NOMO-1 treated with dmso at 0.1 percent for 144 hours (cell line): Measurements from ENCODE around the gene GPSM3.
A peak's percentile ranks its signal among the peaks of the same experiment; 100 is the strongest.
"Not testable (repeated sequence)": the region's sequence is repeated elsewhere in the genome, so short reads cannot be mapped to it uniquely, and the experiment has no call there.

Experiments used
- DNase-seq: peaks from one replicate; lab custom pipeline; 2025; ENCODE audit not compliant: unreplicated experiment; lab: John Stamatoyannopoulos, UW

The GPSM3 gene, protein sequence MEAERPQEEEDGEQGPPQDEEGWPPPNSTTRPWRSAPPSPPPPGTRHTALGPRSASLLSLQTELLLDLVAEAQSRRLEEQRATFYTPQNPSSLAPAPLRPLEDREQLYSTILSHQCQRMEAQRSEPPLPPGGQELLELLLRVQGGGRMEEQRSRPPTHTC

DNA sequence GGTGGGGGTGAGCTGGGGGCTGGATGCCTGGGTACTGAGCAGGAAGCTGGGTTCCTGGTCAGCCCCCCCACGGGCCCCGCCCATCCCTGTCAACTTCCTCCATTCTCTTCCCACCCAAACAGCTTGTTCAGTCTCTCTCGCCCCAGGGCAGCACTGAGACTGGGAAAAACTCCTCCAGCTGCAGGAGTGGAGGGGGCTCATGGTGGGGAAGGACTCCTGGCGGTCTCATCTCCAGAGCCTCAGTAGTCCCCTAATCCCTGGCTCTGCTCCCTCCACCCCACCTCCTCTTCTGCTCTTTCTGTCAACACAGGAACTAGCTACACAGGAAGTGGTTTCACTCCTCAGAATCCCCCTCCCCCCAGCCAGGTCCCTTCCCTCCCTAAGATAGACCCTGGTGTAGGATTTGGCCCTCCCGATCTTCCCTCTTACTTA, at the start of gene GPSM3:
Gene GPSM3 (minus strand): TSS at position 36 of the 432 bp plus-strand sequence. CDS start 130 bp downstream, outside the sequence.
- DNase-seq: peak; percentile 69

DNA sequence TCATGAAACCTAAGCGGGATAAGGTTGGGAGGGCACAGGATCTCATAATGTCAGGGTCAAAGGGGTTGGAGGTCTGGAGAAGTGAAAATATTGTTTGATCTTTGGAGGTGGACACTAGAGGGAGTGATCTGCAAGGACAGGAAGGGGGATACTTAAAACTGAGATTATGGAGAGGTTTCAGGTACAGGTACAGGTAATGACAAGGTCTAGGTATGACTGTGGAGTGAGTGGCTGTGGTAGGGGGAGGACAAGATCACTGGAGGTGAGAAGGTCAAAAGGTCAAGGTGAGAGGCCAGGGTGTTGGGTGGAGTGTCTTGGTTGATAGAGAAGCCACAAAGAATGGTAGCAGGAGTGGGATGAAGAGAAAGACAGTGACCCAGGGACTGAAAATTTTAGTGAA, 48.2 kb upstream of the GPSM3 start:
- no peak for DNase-seq

DNA sequence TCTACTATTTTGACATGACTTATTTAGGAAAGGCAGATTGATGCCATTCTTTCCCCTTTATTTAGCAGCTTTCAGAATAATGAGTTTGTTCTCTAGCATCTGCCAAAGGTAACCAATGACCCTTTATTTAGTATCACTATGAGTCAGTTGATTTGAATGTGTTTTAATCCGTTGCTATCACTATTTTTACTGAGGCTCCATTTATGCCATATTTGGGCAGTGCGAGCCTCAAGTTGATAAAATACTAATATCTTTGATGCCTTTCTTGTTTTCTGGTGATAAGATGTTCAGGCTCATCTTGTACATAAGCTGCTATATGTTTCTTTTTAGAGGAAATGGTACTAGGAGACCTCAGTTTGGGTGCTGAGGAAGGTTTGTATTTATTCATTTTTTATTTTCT, 47.0 kb upstream of the GPSM3 start:
- DNase-seq: no peak

DNA sequence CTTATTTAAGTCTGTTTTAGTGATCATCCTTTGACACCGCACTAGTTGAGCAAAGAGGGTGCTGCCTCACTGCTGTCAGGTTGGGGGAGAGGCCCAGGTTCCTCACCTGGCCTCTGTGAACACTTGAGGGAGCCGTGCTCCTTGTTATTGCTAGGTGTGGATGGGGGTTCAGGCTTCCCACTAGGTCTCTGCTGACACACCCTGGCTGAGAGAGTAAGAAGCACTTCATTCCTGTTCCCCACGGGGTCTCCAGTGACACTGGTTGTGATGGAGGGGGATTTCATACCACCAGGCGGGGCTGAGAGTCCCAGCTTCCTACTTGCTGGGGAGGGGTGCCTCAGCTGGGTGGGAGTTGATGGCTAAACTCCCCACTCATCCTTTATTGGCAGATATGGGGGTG, 42.5 kb upstream of the GPSM3 start:
- no peak for DNase-seq

DNA sequence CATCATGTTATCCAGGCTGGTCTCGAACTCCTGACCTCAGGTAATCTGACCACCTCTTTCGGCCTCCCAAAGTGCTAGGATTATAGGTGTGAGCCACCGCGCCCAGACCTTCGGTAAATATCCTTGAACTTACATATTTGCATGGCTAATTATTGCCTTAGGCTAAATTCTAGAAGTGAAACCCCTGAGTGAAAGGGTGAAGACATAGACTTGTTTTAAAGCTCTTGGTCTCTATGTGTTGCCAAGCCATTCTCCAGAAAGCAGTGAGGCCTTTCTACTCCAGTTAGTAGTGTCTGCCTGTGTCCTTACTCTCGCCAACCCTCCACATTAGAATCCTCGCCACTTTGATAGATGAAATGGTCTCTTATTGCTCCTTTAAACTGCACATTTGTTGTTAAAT, 34.0 kb upstream of the GPSM3 start:
- no peak for DNase-seq

DNA sequence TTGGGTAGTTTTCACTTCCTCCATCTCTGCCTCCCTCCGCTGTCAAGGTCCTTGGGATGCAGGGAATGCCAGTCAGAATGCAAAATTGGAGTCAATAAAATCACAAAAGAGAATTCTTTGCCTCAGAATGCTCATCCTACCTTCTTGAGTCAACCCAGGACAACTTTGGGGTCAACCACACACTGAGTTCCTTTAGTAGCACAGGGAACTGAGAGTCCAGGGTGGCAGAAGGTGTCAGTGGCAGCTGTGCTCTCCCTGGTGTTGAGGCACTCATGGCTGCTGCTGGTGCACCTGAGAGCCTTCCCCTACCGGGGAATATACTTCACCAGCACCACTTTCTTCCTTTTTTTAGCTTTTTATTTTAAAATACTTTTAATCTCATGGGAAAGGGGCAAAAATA, 32.3 kb upstream of the GPSM3 start:
- no peak for DNase-seq

DNA sequence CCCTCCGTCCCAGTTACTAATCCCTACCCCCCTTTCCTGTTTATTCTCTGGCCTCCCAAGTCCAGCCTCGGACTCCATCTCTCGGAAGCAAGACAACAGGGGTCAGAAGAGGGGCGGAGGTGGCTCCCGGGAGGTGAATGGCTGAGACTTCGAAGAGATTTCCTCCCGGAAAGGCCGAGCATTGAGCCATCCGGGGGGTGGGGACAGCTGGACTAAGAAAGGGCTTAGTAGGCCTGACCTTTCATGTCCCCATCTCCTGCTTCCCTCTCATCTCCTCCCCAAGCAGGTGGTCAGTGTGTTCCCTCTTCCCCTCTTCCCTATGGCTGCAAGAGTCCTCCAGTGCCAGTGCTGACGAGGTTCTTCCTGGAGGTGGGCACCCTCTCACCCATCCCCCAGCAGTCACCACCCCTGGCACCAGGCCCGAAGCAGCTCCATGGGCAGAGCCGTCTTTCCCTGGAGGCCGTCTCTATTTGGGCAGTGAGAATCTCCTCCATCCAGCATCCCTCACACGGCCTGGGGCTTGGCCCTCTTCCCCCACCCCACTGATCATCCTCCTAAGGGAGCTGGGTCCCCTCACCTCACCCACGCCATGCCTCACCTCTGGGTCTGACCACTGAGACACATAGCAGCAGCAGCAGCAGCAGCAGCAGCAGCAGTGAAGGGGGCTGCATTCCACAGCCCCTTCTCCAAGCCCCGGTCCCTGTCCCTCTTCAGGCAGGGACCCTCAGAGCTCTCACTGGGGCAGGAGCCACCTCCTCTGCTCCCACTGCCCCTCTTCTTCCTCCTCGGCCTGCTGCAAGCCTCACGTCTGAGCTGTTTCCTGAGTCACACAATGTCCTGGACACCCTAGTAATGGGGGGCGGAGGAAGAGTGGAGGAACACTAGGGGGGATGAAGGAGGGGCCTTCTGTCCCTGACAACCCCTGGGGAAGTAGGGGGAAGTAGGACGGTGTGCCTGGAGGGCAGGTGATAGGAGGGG, 31.1 kb upstream of the GPSM3 start, which contains the start of gene NOTCH4:
Gene NOTCH4 (minus strand): TSS at position 810 of the 978 bp plus-strand sequence. CDS start 139 bp downstream, at position 671.
- DNase-seq: no peak

DNA sequence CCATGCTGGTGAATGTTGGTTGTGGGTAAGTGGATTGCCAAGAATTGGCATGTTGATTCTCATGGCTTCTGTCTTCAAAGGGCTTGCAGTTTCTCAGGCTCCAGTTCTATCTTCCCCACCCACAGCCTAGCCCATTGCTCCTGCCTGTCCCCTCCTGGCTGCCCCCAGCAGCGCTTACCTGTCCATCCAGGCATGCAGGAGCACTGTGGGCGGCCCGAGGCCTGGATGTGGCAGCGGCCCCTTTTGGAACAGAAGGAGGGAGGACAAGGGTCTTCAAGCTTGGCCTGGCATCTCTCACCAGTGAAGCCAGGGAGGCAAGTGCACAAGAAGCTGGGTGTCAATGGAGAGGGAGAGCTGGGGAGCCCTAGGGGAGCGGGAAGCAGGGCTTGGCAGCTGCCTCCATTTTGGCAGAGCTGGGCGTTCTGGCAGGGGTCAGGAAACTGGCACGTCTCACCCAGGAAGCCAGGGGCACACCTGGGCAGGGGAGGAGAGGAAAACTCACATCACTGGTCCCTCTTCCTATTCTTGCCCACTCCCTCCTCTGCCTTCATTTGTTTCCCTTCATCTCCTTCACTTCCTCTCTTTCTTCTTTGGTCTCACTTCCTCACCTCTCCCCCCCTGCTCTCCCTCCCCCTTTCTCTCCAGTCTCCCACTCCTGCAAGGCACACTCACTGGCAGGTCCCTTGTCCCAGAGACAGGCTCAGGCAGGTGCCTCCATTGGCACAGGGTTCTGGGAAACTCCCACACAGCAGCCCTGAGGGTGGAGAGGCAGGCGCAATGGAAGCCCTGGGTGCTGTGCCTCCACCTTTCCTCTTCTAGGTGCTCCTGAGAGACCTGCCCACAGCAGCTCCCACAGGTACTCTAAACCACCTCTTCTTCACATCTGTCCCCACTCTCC, 30.1 kb upstream of the GPSM3 start:
- peak; percentile 5 for DNase-seq

DNA sequence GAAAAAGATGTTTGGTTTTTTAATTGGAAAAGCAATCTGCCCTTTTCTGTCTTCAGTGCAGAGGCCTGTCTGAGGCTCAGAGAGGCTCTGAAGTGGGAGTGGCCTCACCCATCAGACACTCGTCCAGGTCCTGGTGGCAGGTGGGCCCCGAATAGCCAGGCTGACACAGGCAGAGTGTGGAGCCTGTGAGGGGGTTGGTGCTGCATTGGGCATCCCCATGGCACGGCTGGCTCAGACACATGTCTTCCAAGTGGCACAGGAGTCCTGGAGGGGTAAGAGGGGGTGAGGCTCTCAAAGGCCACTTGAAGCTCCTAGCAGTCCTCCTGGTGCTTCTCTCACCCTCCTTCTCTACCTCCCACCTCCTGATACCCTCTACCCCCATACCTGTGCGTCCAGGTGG, 27.6 kb upstream of the GPSM3 start:
- DNase-seq: no peak

DNA sequence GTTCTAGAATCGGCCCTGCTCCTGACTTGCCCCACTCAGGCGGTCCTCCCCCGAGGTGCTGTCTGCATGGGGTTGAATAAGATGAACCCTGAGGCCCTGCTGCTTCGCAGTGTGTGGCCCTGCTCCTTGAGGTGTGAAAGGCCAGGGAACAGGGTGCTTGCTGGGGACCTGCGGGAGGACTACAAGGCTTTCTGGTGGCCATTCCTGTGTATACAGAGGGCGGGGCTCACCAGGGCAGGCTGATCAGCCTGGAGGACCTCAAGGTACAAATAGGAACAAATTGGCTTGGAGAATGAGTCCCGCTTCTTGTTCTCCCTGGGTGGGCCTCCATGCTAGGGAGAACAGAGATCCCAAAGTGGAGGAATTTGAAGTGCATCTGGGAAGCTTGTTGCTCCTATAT, 25.7 kb upstream of the GPSM3 start:
- DNase-seq: no peak

DNA sequence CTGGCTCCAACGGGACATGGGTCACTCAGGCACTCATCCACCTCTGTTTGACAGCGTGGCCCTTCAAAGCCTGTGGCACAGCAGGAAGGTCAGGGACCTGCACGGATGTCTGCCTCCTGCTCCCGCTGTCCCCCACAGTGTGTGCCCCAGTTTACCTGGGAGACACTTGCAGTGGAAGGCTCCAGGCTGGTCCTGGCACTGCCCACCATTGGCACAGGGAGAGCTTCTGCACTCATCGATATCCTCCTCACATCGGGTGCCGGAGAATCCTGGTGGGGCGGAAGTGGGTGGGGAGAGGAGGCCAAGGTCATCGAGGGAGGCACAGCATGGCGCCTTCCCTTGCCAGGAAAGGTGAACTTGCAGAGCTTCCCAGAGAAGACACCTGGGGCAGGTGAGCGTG, 24.6 kb upstream of the GPSM3 start:
- no peak for DNase-seq

DNA sequence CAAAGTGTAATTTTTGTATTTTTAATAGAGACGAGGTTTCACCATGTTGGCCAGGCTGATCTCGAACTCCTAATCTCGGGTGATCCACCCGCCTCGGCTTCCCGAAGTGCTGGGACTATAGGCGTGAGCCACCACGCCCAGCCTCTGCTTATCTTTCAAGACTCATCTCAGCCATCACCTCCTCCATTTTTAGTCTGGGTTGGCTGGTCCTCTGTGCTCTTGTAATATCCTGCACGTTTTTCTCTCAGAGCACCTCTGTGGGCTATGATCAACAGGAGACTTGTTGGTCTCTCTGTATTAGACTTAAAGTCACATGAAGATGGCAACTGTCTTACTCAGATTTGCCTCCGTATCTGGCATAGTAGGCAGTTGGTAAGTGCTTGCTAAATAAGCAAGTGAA, 23.8 kb upstream of the GPSM3 start:
- no peak for DNase-seq

DNA sequence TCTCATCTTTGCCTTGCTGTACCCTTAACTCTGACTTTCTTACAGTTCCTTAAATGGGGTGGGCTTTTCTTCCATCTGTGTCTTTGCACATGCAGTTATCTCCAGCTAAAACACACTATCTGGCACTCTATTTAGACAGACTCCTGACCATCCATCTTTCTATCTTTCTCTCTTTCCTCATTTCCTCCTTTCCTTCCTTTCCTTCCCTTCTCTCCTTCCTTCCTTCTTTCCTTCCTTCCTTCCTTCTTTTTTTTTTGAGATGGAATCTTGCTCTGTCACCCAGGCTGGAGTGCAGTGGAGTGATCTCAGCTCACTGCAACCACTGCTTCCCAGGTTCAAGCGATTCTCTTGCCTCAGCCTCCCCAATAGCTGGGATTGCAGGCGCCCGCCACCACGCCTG, 23.2 kb upstream of the GPSM3 start:
- DNase-seq: no peak

DNA sequence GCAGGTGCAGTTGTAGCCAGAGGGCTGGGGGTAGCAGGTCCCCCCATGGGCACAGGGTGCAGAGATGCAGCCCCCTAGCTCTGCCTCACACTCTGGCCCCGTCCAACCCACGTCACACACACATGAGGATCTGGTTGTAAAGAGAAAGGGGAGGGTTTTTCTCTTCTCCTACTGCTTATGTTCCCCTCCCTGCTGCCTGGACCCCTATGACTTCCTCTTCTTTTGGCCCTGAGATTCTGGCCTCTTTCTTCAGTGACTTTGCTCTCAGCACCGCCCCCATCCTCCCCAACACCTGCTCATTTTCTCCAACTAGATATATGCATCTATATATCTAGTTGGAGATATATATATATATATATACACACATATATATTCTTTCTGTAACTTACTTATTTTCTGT, 21.7 kb upstream of the GPSM3 start:
- no peak for DNase-seq

DNA sequence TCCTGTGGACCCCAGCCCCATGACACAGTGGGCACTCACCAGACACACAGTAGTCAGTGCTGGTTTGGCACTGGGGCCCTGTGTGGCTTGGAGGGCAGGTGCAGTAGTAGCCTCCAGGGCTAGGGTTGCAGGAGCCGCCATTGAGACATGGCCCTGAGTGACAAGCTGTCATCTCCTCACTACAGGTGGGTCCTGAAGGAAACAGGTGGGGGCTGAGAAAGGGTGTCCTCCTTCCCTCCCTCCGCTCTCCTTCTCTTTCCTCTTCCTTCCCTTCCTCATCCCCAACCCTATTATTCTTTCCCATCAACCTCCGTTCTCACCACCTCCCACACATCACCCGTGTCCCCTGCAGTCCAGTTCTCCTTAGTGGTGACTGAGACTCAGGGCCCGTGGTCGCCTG, 21.2 kb upstream of the GPSM3 start:
- no peak for DNase-seq

DNA sequence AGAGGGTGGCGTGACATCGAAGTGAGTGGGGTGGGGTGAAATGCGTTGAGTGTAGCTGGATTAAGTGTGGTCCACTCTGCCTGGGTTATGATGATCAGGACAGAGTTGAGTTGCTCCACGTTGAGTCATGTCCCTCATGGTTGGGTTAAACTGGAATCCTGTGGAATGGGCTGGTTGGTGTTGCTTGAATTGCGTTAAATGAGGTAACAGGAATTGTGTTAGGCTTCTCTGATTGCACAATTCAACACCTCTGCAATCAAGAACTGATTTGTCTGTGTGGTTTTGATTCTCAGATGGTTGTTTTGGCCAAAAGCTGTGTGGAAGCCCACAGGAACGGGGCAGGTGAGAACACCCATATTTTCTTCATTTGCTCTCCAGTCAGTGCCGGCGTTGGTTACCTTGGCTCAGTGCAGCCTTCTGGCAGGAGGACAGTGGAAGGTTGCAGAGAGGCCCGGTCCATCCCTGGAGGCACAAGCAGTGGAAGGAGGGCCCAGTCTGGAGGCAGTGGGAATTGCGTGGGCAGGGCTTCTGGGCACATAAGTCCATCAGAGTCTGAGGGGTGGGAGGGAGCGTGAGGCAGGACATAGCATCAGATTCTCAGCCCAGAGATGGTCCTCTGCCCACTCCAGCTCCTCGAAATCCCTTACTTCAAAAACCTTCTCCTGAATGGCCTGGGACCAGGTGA, 19.8 kb upstream of the GPSM3 start:
- DNase-seq: no peak

DNA sequence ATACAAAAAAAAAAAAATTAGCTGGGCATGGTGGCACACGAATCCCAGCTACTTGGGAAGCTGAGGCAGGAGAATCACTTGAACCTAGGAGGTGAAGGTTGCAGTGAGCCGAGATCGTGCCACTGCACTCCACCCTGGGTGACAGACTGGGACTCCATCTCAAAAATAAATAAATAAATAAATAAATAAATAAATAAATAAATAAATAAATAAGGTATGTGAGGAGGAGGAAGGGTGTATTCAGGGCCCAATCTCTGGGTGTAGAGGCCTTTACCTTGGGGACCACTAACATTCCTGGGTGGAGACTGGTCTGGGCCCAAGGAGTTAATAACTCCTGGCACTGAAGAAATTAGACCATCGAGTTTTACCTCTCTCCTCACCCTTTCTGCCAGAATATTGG, 19.0 kb upstream of the GPSM3 start:
- DNase-seq: not testable (repeated sequence)

DNA sequence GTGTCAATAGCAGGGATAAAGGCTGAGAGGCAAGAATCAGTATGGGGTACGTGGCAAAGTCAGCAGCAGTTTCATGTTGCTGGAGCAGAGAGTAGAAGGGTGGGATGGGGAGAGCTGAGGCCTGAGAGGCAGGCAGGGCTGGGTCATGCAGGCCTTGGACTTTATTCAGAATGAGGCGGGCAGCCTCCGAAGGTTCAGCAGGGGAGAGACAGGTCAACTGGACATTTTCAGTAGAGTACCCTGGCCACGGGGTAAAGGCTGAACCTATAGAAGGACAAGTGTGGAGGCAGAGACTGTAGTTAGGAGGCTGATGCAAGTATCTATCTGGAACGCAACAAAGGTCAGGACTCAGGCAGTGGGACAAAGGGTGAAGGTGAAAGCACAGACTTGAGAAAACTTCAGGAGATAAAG, 17.8 kb upstream of the GPSM3 start:
- DNase-seq: no peak

DNA sequence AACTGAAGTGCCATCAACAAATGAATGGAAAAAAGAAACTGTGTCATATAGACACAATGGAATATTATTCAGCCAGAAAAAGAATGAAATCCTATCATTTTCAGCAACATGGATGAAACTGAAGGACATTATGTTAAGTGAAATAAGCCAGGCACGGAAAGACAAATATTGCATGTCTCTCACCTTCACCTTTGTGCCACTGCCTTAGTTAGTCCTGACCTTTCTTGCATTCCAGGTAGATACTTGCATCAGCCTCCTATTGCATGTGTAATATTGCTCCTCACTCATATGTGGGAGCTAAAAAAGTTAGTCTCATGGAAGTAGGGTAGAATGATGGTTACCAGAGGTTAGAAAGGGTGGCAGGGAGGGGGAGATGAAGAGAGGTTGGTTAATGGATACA, 16.6 kb upstream of the GPSM3 start:
- DNase-seq: no peak

DNA sequence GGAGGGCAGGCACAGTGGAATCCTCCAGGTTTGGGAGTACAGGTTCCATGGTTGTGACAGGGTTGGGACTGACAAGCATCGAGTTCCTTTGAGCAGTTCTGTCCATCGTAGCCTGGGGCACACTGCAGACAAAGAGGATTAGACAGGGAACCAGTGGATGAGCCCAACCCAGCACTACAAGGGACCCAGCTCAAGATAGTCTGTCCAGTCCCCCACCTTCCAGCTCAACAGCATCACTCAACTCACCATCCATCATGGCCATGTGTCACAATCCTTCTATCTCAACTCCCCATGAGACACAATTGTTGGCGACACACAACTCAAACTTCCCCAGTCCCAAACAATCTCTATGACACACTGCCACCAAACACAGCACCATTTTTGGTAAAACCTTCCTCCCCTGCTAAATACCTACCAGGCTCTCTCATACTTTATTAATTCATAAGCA, 11.8 kb upstream of the GPSM3 start:
- no peak for DNase-seq
